NCI-H345 treated with DMSO at 0.1 percent for 48 hours (cell line): ENCODE measurements around the gene EHF.

ENCODE experiments used
- DNase-seq: peaks from one replicate; lab custom pipeline; 2025; ENCODE audit not compliant: unreplicated experiment; lab: John Stamatoyannopoulos, UW

Gene EHF

DNA sequence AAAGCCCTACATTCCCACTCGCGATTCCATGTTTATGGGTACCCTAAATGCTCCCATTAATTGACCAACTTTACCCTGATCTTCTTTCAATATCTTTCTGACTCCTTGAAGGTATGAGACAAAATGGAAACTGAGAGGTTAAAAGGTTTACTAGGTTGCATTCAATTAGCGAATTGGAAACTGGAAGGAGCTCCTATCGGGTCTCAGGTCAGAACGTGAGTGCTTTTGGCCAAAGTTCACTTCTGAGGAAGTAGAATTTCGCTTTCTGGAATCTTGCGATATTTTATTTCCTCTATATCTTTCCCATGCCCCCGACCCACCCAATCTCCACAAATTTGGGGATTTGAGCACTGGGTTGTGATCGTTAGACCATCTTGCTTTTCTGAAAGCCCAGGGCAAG lies 2.6 kb downstream of the EHF start:
- DNase-seq: no peak

DNA sequence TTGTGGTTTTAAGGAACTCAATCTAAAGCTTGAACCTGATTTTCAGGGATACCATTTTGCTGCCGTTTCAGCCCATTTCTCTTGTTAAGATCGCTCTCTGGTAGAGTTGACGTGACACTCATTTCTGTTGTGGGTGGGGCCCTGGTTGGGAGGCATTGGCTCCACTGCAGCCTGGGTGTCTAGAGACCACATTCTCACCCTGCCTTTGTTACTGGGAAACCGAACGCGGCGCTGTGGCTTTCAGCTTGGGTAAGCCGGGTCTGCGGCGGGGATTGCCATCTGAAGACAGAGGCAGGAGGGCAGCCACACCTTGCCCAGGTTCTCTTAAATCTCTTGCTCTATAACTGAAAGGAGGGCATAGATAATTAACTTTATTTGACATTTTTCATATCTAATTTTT lies 3.2 kb downstream of the EHF start:
- no peak for DNase-seq

DNA sequence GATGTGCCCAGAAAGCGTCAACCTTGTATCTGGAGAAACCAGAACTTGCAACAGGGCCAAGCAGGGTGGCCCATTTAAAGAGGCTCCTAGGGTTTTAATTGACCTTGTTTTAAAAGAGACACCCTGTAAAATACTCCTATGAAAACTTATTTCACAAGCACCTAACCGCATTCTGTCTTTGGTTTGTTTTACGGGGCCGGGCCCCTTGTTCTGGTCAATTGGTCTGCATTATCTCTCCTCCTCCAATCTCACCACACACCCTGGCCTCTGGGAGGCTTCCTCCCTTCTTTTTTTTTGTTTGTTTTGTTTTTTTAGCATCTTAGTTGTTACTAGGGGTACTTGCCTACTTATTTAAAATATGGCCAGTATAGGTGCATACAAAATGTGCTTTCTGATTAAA lies 4.7 kb downstream of the EHF start:
- DNase-seq: no peak

DNA sequence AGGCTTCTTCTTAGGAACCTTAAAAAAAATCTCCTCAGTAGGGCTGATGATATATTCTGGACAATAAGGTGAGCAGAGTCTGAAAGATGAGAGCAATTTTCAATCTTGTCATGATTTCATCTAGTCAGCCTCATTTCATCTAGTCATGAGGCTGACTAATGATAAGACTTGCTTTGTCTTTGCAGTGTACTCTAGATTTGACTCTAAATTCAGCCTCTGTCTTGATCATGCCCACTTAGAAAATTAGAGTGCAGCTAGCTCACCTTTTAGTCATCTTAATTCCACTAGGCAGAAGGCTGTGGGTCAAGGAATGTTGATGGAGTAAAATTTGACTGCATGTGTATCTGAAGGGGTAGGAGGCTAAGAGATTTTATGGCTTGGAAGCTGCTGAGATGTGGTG lies 5.5 kb downstream of the EHF start:
- DNase-seq: no peak

DNA sequence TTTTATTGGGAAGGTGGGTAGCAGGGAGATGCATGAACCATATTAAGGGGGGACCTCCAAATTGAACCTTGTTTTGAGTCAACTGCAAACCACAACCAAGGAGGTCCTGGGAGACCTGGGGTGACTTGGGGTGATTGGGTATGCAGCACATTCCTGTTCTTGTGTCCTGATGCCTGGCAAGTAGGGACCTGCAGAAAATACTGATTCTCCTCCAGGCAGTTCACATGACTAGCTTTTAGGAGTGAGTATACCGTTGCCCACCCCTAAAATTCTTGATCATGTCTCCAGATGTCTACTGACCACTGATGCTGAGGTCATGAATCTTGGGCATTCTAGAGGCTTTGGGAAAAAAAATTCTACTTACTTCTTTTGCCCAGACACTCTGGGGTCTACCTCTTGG lies 6.3 kb downstream of the EHF start:
- no peak for DNase-seq

DNA sequence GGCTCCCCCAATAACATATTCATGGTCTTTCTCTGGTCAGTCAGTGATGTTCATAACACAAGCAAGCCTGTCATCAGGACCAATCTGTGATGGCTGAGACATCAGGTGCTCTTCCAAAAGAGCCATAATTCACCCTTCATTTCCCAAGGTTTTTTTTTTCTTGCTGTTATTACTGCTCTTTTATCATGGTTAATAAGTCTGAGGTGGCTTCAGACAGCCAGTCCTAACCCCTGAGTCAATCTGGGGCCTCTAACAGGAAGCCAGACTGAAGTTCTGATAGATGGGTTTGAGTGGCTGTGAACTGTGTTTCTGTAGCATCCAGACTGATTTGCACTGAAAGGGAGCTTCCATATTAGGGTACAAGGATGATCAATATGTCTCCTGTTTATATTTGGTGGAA lies 8.8 kb downstream of the EHF start:
- DNase-seq: no peak

DNA sequence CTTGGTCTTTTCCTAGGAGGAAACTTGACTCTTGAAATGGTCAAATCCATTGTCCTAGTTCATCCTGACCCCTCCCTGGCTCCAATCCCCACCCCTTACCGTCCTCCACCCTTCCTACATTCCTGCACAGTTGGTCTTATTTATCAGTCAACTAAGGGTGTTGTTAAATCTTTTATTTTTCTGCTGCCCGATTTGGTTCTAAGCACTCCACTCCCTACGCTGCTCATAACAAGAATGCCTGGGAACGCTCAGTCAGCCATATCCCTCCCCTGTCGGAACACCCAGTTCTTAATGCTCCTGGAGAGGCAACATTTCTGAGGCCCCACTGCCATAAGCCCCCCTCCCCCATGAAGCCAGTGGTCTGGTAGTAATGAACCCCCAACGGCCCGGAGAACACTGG lies 9.7 kb downstream of the EHF start:
- no peak for DNase-seq

DNA sequence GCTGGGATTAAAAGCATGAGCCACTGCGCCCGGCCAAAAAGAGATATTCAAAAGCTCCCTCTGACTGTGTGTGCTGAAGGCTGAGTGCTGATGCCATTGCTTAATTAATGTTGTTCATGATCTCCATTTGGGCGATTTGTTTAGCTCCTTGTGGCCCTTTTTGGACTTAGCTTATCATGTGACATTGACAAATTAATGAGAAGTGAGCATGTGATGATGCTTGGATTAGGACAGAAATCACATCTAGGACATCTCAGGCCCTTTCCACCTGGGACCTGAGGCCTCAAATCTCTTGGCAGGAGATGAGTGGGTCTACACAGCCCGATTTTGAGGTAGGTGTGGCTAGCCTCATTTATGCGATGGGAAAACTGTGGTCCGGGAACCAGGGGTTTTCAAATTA lies 10.4 kb downstream of the EHF start:
- DNase-seq: no peak

DNA sequence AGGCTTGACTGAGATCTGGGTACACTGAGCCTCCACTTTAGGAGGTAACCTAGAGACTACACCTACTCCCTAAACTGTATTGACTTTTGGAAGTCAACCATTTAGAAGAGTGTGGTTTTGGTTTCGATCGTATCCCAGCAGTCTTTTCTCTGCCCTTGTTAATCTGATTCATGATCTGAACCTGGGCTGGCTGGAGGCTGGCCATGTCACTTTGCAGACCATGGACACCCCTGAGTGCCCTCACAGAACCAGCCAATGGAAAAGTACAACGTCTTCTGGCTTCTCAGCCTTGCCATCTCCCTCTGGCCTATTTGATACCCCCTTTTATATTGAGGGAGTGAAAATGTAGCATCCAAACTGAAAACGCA lies 10.8 kb downstream of the EHF start:
- DNase-seq: peak; percentile 74

DNA sequence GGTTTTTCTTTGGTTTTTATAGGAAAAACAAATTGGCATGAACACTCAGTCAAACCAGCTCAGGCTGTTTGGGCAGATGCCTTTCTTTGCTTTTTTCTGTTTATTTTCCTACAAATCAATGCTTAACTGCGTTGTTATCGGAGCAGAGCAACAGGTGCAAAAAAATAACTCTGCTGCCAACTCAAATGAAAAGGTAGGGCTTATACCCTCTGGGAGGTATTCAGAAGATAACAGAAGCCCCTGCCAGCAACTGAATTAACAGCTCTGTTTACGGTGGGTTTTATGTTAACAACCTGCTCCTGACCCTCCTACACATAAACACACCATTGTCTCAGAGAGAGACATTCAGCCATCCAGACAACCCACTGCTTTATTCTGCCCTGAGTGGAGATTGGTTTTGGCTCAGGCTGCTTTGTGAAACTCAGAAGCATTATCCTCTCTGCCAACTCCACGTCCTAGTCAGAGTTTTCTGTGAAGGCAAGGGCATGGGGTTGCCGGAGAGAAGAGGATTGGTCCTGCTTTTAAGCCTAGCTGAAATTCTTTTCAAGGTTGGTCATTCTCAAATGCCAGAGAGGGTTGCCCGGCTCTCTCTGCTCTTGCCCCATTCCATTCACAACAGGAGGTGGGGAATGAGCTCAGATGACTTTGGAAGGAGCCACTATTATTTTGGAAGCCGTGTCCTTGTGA lies 11.4 kb downstream of the EHF start:
- peak; percentile 94 for DNase-seq

DNA sequence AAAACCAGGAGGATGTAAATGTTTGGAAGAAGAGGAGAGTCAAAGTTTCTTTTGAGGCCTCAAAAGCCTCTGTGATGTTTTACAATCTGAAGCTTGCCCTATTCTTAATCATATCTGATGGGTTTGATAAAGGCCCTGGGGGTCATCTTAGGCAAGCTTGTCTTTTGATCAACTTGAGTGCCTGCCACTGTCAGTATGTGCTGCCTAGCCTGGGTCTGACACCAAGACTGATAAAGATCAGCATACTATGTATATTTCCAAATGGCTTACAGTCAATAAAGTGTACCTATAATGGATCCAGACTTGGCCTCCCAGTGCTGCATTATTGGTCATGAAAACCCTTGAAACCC lies 12.7 kb downstream of the EHF start:
- no peak for DNase-seq

DNA sequence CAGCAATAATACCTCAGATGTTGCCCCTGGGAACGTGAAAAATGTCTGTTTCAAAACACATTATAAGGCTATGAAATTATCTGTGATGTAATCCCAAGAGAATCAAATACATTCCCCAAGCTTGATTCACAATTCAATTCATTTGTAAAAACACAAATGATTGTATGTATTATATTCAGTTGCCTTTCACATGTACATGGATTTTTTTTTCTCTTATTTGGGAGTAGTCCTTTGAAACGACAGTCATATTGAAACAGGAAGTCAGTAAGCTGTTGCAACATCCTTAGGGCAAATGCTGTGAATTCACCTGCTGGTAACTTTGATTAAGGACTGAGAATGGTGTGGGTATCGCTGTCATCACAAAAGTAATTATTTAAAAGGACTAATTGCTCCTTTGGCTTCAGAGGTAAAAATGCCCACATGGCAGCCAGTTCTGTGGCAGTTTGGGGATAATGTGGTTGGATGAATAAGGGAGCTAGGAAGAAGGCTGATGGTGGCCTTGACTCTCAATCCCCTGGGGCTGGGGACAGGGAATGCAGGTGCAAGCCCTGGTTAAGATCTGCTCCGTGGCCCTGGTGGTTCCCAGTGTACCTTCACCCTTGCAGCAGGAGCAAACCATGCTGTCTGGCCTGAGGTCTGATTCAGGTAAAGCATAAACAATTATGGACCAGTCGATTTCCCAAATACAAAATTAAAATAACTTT lies 13.2 kb downstream of the EHF start:
- DNase-seq: no peak

DNA sequence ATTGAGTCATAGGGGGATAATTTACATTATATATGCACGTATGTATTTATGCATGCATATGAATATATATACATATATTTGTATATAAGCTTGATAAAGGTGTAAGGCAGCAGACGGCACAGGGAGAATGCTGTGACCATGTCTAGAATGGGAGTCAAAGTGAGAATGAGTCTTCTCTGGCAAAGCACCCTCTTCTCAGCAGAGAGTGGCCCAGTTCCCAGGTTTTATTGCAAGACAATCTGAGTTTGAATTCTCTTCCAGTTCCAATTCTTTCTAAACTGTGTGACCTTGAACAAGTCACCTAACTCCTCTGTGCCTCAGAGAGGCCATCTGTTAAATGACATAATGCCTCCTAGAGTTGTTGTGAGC lies 13.8 kb downstream of the EHF start:
- no peak for DNase-seq

DNA sequence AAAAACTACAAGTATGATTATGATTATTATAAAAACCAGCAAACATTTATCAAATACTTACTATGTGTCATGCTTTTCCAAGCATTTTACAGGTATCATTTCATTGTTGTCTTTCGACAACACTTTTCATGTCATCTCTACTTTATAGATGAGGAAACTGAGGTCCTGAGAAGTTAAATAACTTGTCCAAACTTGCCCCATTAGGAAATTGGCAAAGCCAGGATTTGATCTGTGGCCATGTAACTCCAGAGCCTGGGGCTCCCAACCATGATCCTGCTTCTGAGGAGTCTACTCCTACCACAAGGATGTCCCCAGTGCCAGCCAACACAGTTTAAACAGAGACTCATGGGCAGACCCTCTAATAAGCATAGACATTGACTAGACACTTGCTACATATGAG lies 15.2 kb downstream of the EHF start:
- DNase-seq: no peak

DNA sequence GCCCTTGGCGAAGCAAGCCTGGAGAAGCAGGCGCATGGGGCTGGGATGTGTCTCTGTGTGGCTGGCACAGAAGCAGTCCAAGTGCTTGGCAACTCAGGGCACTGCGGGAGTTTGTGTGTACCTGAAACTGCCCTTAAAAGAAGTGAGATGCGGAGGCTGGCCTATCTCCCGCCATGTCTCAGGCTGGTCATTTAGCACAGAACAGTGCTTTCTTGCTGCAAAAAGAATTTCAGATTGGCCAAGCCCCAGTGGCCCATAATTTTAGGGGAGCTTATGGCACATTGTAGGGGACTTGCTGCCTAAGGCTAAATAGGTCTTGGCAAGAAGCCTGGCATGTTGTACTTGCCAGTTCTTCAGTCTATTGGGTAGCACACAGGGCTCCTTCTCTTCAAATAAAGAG lies 16.4 kb downstream of the EHF start:
- no peak for DNase-seq

DNA sequence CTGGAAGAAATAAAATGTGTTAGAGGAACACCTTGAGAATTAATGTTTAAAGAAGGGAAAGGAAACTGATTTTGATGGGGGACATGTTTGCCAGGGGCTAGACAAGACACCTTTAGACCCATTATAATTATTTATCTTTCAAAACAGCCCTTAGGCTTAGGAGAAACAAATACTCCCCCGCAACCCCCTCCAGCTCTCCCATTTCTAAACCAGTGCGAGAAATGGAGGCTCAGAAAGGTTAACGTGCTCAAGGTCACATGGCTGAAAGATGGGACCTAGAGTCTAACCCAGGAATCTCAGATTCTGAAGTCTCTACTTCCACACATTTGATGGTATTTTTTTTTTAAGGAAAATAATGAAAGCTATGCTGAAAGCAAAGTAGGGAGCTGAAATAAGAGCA lies 18.0 kb downstream of the EHF start:
- DNase-seq: no peak

DNA sequence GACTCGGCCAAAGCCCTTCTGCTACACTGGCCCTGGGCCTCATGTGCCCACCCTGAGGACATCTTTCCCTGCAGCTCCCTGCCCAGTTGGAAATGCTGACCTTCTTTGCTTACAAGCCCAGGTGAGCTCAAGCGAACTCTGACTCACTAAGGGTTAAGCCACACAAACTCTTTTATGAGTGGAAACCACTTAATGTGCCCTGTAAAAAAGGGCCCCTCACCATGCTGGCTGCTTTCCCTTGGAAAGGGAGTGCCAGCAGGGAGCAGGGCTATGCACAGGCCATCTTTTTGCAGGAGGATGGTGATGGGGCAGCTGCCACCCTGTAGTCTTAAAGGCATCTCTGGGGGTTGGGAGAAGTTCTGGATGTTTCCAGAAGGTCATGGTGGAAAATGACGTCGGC lies 18.7 kb downstream of the EHF start:
- no peak for DNase-seq

DNA sequence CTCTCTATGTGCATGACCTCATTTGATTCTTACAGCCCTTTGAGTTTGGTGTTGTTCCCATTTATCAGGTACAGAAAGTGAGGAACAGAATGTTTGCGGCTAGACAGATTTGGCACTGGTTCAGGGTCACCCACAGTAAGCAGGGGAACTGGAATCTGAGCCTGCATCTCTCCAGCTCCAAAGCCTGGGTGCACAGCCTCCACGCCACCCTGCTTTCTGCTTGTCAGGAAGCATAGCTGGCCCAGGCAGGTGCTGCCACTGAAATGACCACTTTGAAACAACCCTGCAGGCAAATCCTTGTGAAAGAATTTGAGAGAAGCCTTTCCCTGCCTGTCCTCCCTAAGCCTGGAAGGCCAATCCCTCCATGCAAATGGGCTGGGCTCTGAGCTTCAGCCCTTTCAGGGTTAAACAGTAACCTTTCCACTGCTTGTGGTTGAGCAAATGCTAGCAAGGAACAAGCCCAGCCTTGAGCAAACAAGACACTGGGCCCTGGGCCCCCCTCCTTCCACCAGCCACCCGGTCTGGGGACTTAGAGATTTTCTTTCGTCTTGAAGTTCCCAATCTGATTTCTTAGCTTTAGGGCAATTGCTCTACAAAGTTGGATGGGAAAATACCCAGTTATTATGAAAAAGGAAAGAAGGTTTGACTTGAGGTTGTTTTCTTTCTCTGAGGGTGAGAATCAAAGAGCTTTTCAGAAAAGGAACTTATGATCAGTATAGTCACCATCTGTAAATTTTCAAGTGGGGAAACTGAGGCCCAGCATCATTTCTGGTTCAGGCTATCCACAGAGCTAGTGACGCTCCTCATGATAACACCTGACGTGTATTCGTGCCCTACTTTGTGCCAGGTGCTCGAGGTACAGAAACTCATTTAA lies 19.4 kb downstream of the EHF start:
- no peak for DNase-seq

DNA sequence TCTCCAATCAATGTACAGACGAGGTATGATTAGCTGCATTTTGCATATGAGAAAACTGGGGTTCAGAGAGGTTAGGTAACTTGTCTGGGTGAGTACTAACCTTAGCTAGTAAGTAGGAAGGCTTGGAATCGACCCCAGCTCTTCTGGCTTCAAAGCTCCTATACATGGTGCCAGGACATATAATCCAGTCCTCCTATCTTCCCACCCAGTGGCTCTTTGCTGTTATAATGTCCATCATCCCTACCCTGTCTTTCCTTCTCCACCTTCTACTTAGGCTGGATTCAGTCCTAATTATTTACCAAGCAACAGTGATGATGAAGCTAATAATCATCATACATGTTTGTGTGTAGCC lies 20.0 kb downstream of the EHF start:
- no peak for DNase-seq

DNA sequence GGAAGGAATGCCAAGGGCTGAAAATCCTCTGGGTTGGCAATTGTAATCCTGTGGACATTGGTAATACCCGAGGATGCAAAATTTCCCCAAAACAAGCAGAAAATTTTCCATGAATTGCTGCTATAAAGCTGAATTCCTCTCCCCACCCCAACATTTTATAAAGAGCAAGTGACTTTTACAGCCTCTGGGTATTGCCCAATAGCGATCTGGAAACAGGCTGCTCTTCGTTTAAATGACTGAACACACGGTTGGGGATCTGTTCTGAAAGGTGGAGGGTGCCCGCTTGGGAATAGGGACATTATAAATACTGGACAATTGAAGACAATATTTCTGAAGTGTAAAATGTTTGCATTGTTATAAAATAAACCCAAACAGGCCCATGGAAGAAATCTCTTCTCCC lies 20.6 kb downstream of the EHF start:
- no peak for DNase-seq

DNA sequence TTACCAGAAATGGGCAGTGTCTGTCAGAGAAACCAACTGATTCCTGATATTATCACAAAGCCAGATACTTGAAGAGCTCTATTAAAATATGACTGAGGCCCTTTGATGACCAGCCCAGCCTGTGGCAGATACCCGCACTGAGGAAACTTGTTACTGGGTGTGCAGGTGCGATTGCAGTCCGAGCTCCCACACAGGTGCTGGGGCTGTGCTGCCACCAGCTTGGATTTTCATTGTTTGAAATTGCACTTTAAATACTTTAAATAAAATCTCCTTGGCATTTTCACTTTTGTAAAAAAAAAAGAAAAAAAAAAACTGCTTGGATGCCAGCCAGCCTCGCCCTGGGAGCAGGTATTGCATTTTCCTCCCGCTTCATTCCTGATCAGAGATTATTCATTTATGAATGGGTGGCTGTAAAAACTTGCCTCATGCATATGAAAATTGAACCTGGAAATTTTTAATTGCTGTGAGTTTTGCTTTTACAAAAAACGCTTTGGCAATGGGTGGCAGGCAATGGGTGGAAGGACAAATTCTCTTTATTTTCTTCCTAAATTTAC lies 21.2 kb downstream of the EHF start:
- no peak for DNase-seq

DNA sequence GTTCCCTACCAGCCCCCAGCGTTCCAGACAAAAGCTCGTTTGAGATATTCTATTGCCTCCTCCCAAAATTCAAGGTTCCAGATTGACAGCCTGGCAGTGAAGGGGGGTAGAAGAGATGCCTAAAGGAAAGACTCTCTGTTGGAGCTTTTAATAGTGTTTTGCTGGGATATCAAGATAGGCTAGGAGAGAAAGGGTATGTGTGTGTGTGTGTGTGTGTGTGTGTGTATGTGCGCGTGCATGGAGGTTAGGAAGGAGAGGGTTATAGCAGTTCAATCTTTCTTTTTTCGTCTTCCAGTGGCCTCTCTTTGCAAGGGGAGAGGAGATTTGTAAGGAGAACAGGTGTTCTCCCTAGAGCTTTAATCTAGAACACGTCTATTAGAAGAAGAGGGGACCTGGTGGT lies 22.0 kb downstream of the EHF start:
- no peak for DNase-seq
